NOMO-1 (cell line): ENCODE data around the gene FBLN1.
"Not testable (repeated sequence)": the region's sequence is repeated elsewhere in the genome, so short reads cannot be mapped to it uniquely, and the experiment has no call there.

ENCODE experiments used
- DNase-seq, 2 experiments: peaks; one replicate each; lab custom pipeline; 2025; ENCODE audit not compliant: unreplicated experiment in 2 of 2; lab: John Stamatoyannopoulos, UW

The FBLN1 gene

GRCh38 chr22:45602004-45602733, 99.5 kb downstream of the FBLN1 start:
- no peak for DNase-seq

GRCh38 chr22:45602824-45603595, 100.3 kb downstream of the FBLN1 start:
- no peak for DNase-seq

GRCh38 chr22:45603619-45604018, 100.9 kb downstream of the FBLN1 start:
- DNase-seq: peak in 1 of 2 experiments; percentile 26

- not testable (repeated sequence) for DNase-seq
These were observed 105.4 kb downstream of the FBLN1 start for GRCh38 chr22:45608045-45608444.

- no peak for DNase-seq
These were observed 106.1 kb downstream of the FBLN1 start for GRCh38 chr22:45608763-45609180.

GRCh38 chr22:45612451-45612901, 109.8 kb downstream of the FBLN1 start:
- DNase-seq: peak in 1 of 2 experiments; percentile 39

- no peak for DNase-seq
These were observed 110.3 kb downstream of the FBLN1 start for GRCh38 chr22:45612940-45613339.

GRCh38 chr22:45615364-45615763, 112.7 kb downstream of the FBLN1 start:
- no peak for DNase-seq

- DNase-seq: no peak
These were observed 113.7 kb downstream of the FBLN1 start for GRCh38 chr22:45616432-45616831.

- DNase-seq: no peak
These were observed 115.3 kb downstream of the FBLN1 start for GRCh38 chr22:45617948-45618347.

- no peak for DNase-seq
These were observed 118.0 kb downstream of the FBLN1 start for GRCh38 chr22:45620706-45621105.

- DNase-seq: no peak
These were observed 119.3 kb downstream of the FBLN1 start for GRCh38 chr22:45621836-45622600.

GRCh38 chr22:45623464-45624145, 120.9 kb downstream of the FBLN1 start:
- DNase-seq: peak; percentile 46 to 75

- DNase-seq: no peak
These were observed 123.5 kb downstream of the FBLN1 start for GRCh38 chr22:45626198-45626651.

- no peak for DNase-seq
These were observed 125.0 kb downstream of the FBLN1 start for GRCh38 chr22:45627489-45628233.

GRCh38 chr22:45628515-45628914, 125.8 kb downstream of the FBLN1 start:
- no peak for DNase-seq

- no peak for DNase-seq
These were observed 126.9 kb downstream of the FBLN1 start for GRCh38 chr22:45629469-45630089.

- no peak for DNase-seq
These were observed 127.8 kb downstream of the FBLN1 start for GRCh38 chr22:45630436-45630835.

GRCh38 chr22:45631140-45631840, 128.6 kb downstream of the FBLN1 start:
- DNase-seq: no peak
